ENCODE measurements around the gene MVP.
"Not testable (repeated sequence)": the region's sequence is repeated elsewhere in the genome, so short reads cannot be mapped to it uniquely, and the experiment has no call there.

Gene MVP

DNA sequence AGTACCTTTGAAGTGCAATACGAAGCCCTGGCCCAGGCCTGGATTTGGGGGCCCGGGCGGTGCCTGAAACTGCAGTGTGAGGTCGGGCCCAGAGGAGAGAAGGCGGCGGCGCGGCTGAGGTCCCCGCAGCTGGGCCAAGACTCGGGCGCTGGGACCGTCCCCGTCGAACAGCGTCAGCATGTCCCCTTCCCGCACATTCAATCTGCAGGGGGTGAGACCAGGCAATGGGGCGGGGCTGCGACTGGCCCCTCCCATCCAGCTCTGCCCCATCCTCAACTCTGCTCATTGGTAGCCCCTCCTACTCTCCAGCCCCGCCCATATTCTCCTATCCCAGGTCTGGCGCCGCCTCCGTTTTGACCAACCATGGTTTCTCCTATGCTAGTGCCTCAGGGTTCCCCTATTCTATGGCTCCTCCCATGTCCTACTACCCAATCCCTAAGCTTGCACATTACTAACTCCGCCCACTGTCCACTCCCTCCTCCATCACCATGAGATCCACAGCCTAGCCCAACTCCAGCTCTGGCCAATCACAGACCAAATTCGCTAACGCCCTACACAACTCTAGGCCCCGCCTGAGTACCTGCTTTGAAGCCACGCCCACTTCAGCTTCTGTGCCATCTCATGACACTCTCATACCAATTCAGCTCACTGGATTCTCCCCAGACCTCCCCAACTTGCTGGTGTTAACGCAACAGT, 57.2 kb downstream of the MVP start:
- H3K27me3 ChIP-seq (ENCODE audit: control insufficient read depth in 1 of 2, insufficient read depth in 2 of 2, low read length in 2 of 2): peaks cover 24 to 25% of the 10 kb centered on the region in 2 donors
- H3K9ac ChIP-seq (ENCODE audit: low read length in 2 of 2): no peak overlapping the region
- no peak overlapping the region for H3K4me3 ChIP-seq (ENCODE audit: low read length in 2 of 2)
- no peaks in the 10 kb centered on the region for H3K36me3 ChIP-seq (ENCODE audit: control insufficient read depth in 2 of 2, insufficient read depth in 2 of 2, low read length in 2 of 2)
- H3K9me3 ChIP-seq (ENCODE audit: control insufficient read depth in 2 of 2, low read length in 2 of 2): no peaks in the 10 kb centered on the region
- H3K27ac ChIP-seq (ENCODE audit: low read length): no peak overlapping the region
- H3K4me1 ChIP-seq (ENCODE audit: control insufficient read depth, insufficient read depth, low read length): peaks cover 3% of the 10 kb centered on the region

DNA sequence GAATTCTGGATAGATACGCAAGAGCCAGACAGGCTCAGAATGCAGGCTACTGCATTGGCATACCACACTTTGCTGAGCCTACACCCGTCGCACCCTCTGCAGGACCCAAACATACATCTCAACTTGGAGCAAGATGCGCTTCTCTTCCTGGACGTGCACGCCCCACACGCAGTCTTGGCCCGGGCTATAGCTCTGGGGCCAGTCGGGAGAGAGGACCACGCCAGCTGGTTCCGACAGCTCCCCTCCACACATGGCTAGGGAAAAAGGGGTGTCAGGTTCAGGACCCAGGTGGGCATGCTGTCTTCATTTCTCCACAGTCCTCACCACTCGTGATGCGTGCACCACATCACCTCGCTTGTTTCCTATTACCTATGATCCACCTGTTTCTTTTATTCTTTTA, 57.9 kb downstream of the MVP start:
- Histone ChIP-seq H3K9ac (ENCODE audit: low read length in 2 of 2) (no peak overlapping the region), H3K27ac (ENCODE audit: low read length) (no peak overlapping the region), H3K27me3 (ENCODE audit: control insufficient read depth in 1 of 2, insufficient read depth in 2 of 2, low read length in 2 of 2) (peaks cover 24 to 25% of the 10 kb centered on the region in 2 donors), H3K36me3 (ENCODE audit: control insufficient read depth in 2 of 2, insufficient read depth in 2 of 2, low read length in 2 of 2) (no peaks in the 10 kb centered on the region), H3K4me3 (ENCODE audit: low read length in 2 of 2) (no peak overlapping the region), H3K4me1 (ENCODE audit: control insufficient read depth, insufficient read depth, low read length) (peaks cover 3% of the 10 kb centered on the region), H3K9me3 (ENCODE audit: control insufficient read depth in 2 of 2, low read length in 2 of 2) (no peaks in the 10 kb centered on the region)

- Histone ChIP-seq H3K27me3 (ENCODE audit: control insufficient read depth in 1 of 2, insufficient read depth in 2 of 2, low read length in 2 of 2) (peaks cover 19 to 25% of the 10 kb centered on the region in 2 donors), H3K9me3 (ENCODE audit: control insufficient read depth in 2 of 2, low read length in 2 of 2) (no peaks in the 10 kb centered on the region), H3K4me1 (ENCODE audit: control insufficient read depth, insufficient read depth, low read length) (peaks cover 3% of the 10 kb centered on the region), H3K36me3 (ENCODE audit: control insufficient read depth in 2 of 2, insufficient read depth in 2 of 2, low read length in 2 of 2) (no peaks in the 10 kb centered on the region), H3K27ac (ENCODE audit: low read length) (no peak overlapping the region), H3K9ac (ENCODE audit: low read length in 2 of 2) (no peak overlapping the region), H3K4me3 (ENCODE audit: low read length in 2 of 2) (no peak overlapping the region)
Measured at GRCh38 chr16:29881050-29881449, 60.8 kb downstream of the MVP start.

DNA sequence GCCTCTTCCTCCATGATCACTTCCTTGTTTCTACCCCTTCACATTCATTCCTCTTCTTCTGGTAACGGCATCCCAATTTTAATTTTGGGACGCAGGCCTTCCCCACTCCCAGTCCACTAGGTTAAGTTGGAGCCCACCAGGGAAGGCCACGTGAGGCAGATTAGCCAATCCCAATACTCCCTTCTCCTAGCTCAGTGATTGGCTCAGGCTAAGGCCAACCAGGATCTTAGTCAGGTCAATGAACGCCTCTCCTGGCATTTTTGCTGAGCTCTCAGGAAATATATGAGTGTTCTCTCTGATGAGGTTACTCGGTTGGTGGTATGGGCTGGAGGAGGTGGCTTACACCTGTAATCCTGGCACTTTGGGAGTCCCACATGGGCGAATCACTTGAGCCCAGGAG, 63.7 kb downstream of the MVP start:
- no peak overlapping the region for H3K4me3 ChIP-seq (ENCODE audit: low read length in 2 of 2)
- H3K4me1 ChIP-seq (ENCODE audit: control insufficient read depth, insufficient read depth, low read length): no peaks in the 10 kb centered on the region
- H3K27me3 ChIP-seq (ENCODE audit: control insufficient read depth in 1 of 2, insufficient read depth in 2 of 2, low read length in 2 of 2): peaks cover 3% of the 10 kb centered on the region in 2 donors
- no peak overlapping the region for H3K27ac ChIP-seq (ENCODE audit: low read length)
- H3K9ac ChIP-seq (ENCODE audit: low read length in 2 of 2): no peak overlapping the region
- no peaks in the 10 kb centered on the region for H3K9me3 ChIP-seq (ENCODE audit: control insufficient read depth in 2 of 2, low read length in 2 of 2)
- no peaks in the 10 kb centered on the region for H3K36me3 ChIP-seq (ENCODE audit: control insufficient read depth in 2 of 2, insufficient read depth in 2 of 2, low read length in 2 of 2)

- H3K4me3 ChIP-seq (ENCODE audit: low read length in 2 of 2); H3K36me3 ChIP-seq (ENCODE audit: control insufficient read depth in 2 of 2, insufficient read depth in 2 of 2, low read length in 2 of 2); H3K27me3 ChIP-seq (ENCODE audit: control insufficient read depth in 1 of 2, insufficient read depth in 2 of 2, low read length in 2 of 2): not testable (repeated sequence)
Measured at GRCh38 chr16:29889372-29889771, 69.1 kb downstream of the MVP start.

DNA sequence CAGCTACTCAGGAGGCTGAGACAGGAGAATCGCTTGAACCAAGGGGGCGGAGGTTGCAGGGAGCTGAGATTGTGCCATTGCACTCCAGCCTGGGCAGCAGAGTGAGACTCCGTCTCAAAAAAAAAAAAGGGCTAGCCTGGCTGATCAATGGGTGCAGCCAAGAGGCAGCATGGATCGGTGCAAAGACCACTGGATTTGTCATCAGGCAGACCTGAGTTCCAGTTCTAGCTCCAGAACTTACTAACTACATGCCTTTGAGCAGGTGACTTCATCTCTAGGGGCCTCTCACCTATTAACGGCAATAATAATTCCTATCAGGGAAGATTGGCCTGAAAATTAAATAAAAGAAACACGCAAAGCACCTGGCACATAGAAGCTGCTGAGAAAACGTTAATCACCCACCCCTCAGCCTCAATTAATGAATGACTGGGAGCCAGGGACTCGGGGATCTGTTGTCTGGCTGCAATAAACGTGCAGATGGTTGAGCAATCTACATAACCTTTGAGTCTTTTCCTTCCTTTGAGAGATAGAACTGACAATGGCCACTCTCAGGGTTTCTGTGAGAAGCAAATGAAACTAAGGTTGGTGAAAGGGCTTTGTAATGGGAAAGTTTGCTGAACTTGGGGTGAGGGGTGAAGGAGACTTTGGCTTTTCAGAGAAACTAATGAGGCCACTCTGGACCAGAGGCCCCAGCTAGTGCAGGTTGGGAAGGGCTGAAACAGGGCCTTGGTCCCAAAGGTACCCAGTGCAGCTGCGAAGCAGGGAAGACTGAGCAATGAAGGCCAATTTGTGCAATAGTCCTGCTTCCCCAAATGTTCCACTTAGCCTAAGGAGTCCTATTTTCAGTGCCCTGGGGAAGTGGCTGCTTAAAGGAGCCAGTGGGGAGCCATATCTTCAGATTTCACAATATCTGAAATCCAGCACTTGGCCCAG, 71.5 kb downstream of the MVP start:
- Histone ChIP-seq H3K27ac (ENCODE audit: low read length) (no peak overlapping the region), H3K4me1 (ENCODE audit: control insufficient read depth, insufficient read depth, low read length) (no peaks in the 10 kb centered on the region), H3K9ac (ENCODE audit: low read length in 2 of 2) (no peak overlapping the region), H3K27me3 (ENCODE audit: control insufficient read depth in 1 of 2, insufficient read depth in 2 of 2, low read length in 2 of 2) (peaks cover 0 to 2% of the 10 kb centered on the region in 2 donors), H3K36me3 (ENCODE audit: control insufficient read depth in 2 of 2, insufficient read depth in 2 of 2, low read length in 2 of 2) (no peaks in the 10 kb centered on the region), H3K9me3 (ENCODE audit: control insufficient read depth in 2 of 2, low read length in 2 of 2) (no peaks in the 10 kb centered on the region), H3K4me3 (ENCODE audit: low read length in 2 of 2) (no peak overlapping the region)

More at GRCh38 chr16:29889372-29889771, 69.1 kb downstream of the MVP start:
- not testable (repeated sequence) for H3K4me1 ChIP-seq (ENCODE audit: control insufficient read depth, insufficient read depth, low read length); H3K9ac ChIP-seq (ENCODE audit: low read length in 2 of 2); H3K9me3 ChIP-seq (ENCODE audit: control insufficient read depth in 2 of 2, low read length in 2 of 2); H3K27ac ChIP-seq (ENCODE audit: low read length)

DNA sequence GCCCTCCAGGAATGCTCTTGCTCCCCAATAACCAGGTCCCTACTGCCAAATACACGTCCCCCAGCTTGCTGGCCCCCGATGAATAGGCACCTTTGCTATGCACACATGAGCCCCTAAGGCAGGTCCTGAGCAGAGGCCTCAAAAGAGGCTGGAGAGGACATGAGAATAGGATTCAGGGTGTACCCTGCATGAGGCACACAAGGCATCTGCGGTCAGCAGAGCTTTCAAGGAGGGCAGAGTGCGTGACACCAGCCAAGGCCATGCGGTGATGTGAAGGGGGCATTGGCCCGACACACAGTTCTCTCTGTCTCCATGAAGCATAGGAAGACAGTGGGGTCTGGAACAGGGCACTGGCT, 72.2 kb downstream of the MVP start:
- Histone ChIP-seq H3K4me1 (ENCODE audit: control insufficient read depth, insufficient read depth, low read length) (no peaks in the 10 kb centered on the region), H3K4me3 (ENCODE audit: low read length in 2 of 2) (no peak overlapping the region), H3K9ac (ENCODE audit: low read length in 2 of 2) (no peak overlapping the region)

GRCh38 chr16:29893553-29893952, 73.3 kb downstream of the MVP start:
- peaks cover 14% of the 10 kb centered on the region in 2 donors for H3K27me3 ChIP-seq (ENCODE audit: control insufficient read depth in 1 of 2, insufficient read depth in 2 of 2, low read length in 2 of 2)
- H3K9me3 ChIP-seq (ENCODE audit: control insufficient read depth in 2 of 2, low read length in 2 of 2): no peaks in the 10 kb centered on the region
- no peaks in the 10 kb centered on the region for H3K36me3 ChIP-seq (ENCODE audit: control insufficient read depth in 2 of 2, insufficient read depth in 2 of 2, low read length in 2 of 2)
- H3K27ac ChIP-seq (ENCODE audit: low read length): no peak overlapping the region
- no peak overlapping the region for H3K9ac ChIP-seq (ENCODE audit: low read length in 2 of 2)
- no peak overlapping the region for H3K4me3 ChIP-seq (ENCODE audit: low read length in 2 of 2)
- H3K4me1 ChIP-seq (ENCODE audit: control insufficient read depth, insufficient read depth, low read length): no peaks in the 10 kb centered on the region

More for the DNA sequence above, 72.2 kb downstream of the MVP start:
- Histone ChIP-seq H3K9me3 (ENCODE audit: control insufficient read depth in 2 of 2, low read length in 2 of 2) (no peaks in the 10 kb centered on the region), H3K27me3 (ENCODE audit: control insufficient read depth in 1 of 2, insufficient read depth in 2 of 2, low read length in 2 of 2) (peaks cover 4% of the 10 kb centered on the region in 2 donors), H3K36me3 (ENCODE audit: control insufficient read depth in 2 of 2, insufficient read depth in 2 of 2, low read length in 2 of 2) (no peaks in the 10 kb centered on the region), H3K27ac (ENCODE audit: low read length) (no peak overlapping the region)

- Histone ChIP-seq H3K4me3 (ENCODE audit: low read length in 2 of 2) (no peak overlapping the region), H3K4me1 (ENCODE audit: control insufficient read depth, insufficient read depth, low read length) (no peaks in the 10 kb centered on the region), H3K27me3 (ENCODE audit: control insufficient read depth in 1 of 2, insufficient read depth in 2 of 2, low read length in 2 of 2) (peaks cover 17 to 18% of the 10 kb centered on the region in 2 donors), H3K36me3 (ENCODE audit: control insufficient read depth in 2 of 2, insufficient read depth in 2 of 2, low read length in 2 of 2) (no peaks in the 10 kb centered on the region), H3K27ac (ENCODE audit: low read length) (no peak overlapping the region), H3K9me3 (ENCODE audit: control insufficient read depth in 2 of 2, low read length in 2 of 2) (no peaks in the 10 kb centered on the region), H3K9ac (ENCODE audit: low read length in 2 of 2) (no peak overlapping the region)
Measured at GRCh38 chr16:29894352-29894751, 74.1 kb downstream of the MVP start.

DNA sequence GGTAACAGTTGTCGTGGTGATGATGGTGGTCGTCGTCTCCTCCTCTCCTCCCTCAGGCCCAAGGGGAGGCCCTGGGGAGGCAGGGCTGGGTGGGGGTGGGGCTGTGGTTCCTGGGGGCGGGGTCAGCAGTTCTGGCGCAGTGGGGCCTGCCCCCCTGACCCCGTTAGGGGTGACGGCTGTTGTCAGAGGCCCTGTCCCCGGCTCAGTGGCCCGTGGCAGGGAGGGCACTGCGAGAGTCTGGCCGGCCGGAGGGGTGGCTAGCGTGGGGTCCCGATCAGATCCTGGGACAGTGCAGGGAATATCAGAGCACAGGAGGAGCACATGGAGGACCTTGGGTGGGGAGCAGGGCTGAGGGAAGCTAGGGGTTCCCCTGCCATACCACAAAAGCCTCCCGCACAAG, 76.6 kb downstream of the MVP start:
- no peak overlapping the region for H3K9ac ChIP-seq (ENCODE audit: low read length in 2 of 2)
- peaks cover 19 to 21% of the 10 kb centered on the region in 2 donors for H3K27me3 ChIP-seq (ENCODE audit: control insufficient read depth in 1 of 2, insufficient read depth in 2 of 2, low read length in 2 of 2)

DNA sequence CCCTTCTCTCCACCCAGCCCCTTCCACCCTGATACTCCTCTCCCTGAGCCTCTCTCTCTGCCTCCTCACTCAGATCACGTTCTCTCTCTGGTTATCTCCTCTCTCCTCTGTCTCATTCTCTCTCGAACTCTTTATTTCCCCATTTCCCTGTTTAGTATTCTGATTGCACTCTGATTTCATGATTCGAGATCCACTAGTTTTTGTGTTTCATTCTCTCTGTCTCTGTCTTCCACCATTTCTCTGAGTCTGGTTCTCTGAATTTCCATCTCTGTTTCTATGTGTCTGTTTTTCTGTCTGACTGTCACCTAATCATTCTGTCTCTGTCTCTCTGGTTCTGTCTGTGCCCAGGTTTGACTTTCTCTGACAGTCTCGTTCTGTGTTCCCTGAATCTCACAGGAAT, 77.1 kb downstream of the MVP start:
- H3K9ac ChIP-seq (ENCODE audit: low read length in 2 of 2): no peak overlapping the region

More for the DNA sequence above, 76.6 kb downstream of the MVP start:
- H3K4me3 ChIP-seq (ENCODE audit: low read length in 2 of 2): no peak overlapping the region
- no peaks in the 10 kb centered on the region for H3K36me3 ChIP-seq (ENCODE audit: control insufficient read depth in 2 of 2, insufficient read depth in 2 of 2, low read length in 2 of 2)
- no peaks in the 10 kb centered on the region for H3K9me3 ChIP-seq (ENCODE audit: control insufficient read depth in 2 of 2, low read length in 2 of 2)
- no peak overlapping the region for H3K27ac ChIP-seq (ENCODE audit: low read length)
- H3K4me1 ChIP-seq (ENCODE audit: control insufficient read depth, insufficient read depth, low read length): peaks cover 9% of the 10 kb centered on the region

More for the DNA sequence above, 77.1 kb downstream of the MVP start:
- H3K4me1 ChIP-seq (ENCODE audit: control insufficient read depth, insufficient read depth, low read length): peaks cover 9% of the 10 kb centered on the region
- no peaks in the 10 kb centered on the region for H3K36me3 ChIP-seq (ENCODE audit: control insufficient read depth in 2 of 2, insufficient read depth in 2 of 2, low read length in 2 of 2)
- H3K27ac ChIP-seq (ENCODE audit: low read length): no peak overlapping the region
- H3K9me3 ChIP-seq (ENCODE audit: control insufficient read depth in 2 of 2, low read length in 2 of 2): no peaks in the 10 kb centered on the region
- peaks cover 19 to 21% of the 10 kb centered on the region in 2 donors for H3K27me3 ChIP-seq (ENCODE audit: control insufficient read depth in 1 of 2, insufficient read depth in 2 of 2, low read length in 2 of 2)
- no peak overlapping the region for H3K4me3 ChIP-seq (ENCODE audit: low read length in 2 of 2)
